Progenitor cell of endocrine pancreas (in vitro differentiated cells): ENCODE results near the gene NT5DC3. TPM values are rescaled to one million over a fixed set of nuclear protein-coding genes. Genes with fewer than 3 reads are reported as not detected.

ENCODE experiments used
- DNase-seq: peaks from one replicate; pipeline ENCODE4 v3.0.0; 2021; ENCODE audit warnings: low spot score; ENCODE audit not compliant: unreplicated experiment
- H3K27ac Mint-ChIP-seq: 2 replicates; pipeline ENCODE4 v1.8.0; 2021; ENCODE audit warnings: mild to moderate bottlenecking, moderate library complexity, mixed read lengths
- H3K27me3 Mint-ChIP-seq: 2 replicates; pipeline ENCODE4 v1.8.0; 2021; ENCODE audit warnings: mixed read lengths
- H3K36me3 Mint-ChIP-seq: 2 replicates; pipeline ENCODE4 v1.8.0; 2022; ENCODE audit warnings: mixed read lengths; ENCODE audit not compliant: insufficient read depth
- H3K4me1 Mint-ChIP-seq: 2 replicates; pipeline ENCODE4 v1.8.0; 2021; ENCODE audit warnings: low read depth, mixed read lengths
- H3K4me3 Mint-ChIP-seq: 2 replicates; pipeline ENCODE4 v1.8.0; 2021; ENCODE audit warnings: low read depth, mild to moderate bottlenecking, moderate library complexity, mixed read lengths
- H3K9me3 Mint-ChIP-seq: 2 replicates; pipeline ENCODE4 v1.8.0; 2021; ENCODE audit warnings: low read depth, mixed read lengths
- CTCF ChIP-seq: fragments of 200-600 bp; sonication (generic); IDR thresholded peaks from one replicate; pipeline ENCODE4 v1.5.0; 2021; ENCODE audit warnings: antibody characterized with exemption, mild to moderate bottlenecking; ENCODE audit not compliant: unreplicated experiment
- total RNA-seq: library from RNA; stranded (reverse); gene quantifications from 2 replicates; pipeline ENCODE4 v1.2.1, GENCODE V29; 2021

Gene NT5DC3
- total RNA-seq, 1 donor from 2014 or later = 13.9 TPM

GRCh38 chr12:103864710-103865109 lies 23.7 kb upstream of the NT5DC3 start:
- no peak overlapping the region for H3K4me3 Mint-ChIP-seq
- no peak for TF ChIP-seq CTCF
- no peaks in the 10 kb centered on the region for H3K36me3 Mint-ChIP-seq
- H3K27me3 Mint-ChIP-seq = no peaks in the 10 kb centered on the region
- H3K9me3 Mint-ChIP-seq = no peaks in the 10 kb centered on the region
- no peak for DNase-seq
- H3K27ac Mint-ChIP-seq = no peak overlapping the region
- H3K4me1 Mint-ChIP-seq = peaks cover 6% of the 10 kb centered on the region

GRCh38 chr12:103858953-103859601 lies 18.0 kb upstream of the NT5DC3 start:
- H3K27ac Mint-ChIP-seq = no peak overlapping the region
- TF ChIP-seq CTCF = no peak
- DNase-seq = no peak
- no peaks in the 10 kb centered on the region for H3K36me3 Mint-ChIP-seq
- no peaks in the 10 kb centered on the region for H3K27me3 Mint-ChIP-seq
- peaks cover 36% of the 10 kb centered on the region for H3K4me1 Mint-ChIP-seq
- H3K9me3 Mint-ChIP-seq = peaks cover 2% of the 10 kb centered on the region
- H3K4me3 Mint-ChIP-seq = no peak overlapping the region

- no peak for TF ChIP-seq CTCF
- DNase-seq = no peak
- Mint-ChIP-seq H3K4me3 (no peak overlapping the region), H3K4me1 (peaks cover 42% of the 10 kb centered on the region), H3K27ac (no peak overlapping the region), H3K9me3 (peaks cover 2% of the 10 kb centered on the region), H3K27me3 (no peaks in the 10 kb centered on the region), H3K36me3 (no peaks in the 10 kb centered on the region)
These were observed 17.3 kb upstream of the NT5DC3 start for GRCh38 chr12:103858335-103858734.

GRCh38 chr12:103857164-103857563 lies 16.1 kb upstream of the NT5DC3 start:
- DNase-seq = no peak
- H3K36me3 Mint-ChIP-seq = no peaks in the 10 kb centered on the region
- H3K4me3 Mint-ChIP-seq = no peak overlapping the region
- H3K27me3 Mint-ChIP-seq = no peaks in the 10 kb centered on the region
- TF ChIP-seq CTCF = no peak
- no peak overlapping the region for H3K27ac Mint-ChIP-seq
- H3K4me1 Mint-ChIP-seq = peaks cover 46% of the 10 kb centered on the region
- H3K9me3 Mint-ChIP-seq = peaks cover 2% of the 10 kb centered on the region

- TF ChIP-seq CTCF = no peak
- H3K4me3 Mint-ChIP-seq = peak overlapping the region; percentile 55
- no peaks in the 10 kb centered on the region for H3K27me3 Mint-ChIP-seq
- H3K27ac Mint-ChIP-seq = peak overlapping the region; percentile 92
- no peaks in the 10 kb centered on the region for H3K36me3 Mint-ChIP-seq
- H3K9me3 Mint-ChIP-seq = peaks cover 2% of the 10 kb centered on the region
- DNase-seq = no peak
- H3K4me1 Mint-ChIP-seq = peaks cover 54% of the 10 kb centered on the region
These were observed 15.0 kb upstream of the NT5DC3 start for GRCh38 chr12:103855896-103856657.
